Mesendoderm (in vitro differentiated cells): ENCODE measurements around the gene MSLN.

ENCODE experiments used
- DNase-seq: peaks from one replicate; pipeline ENCODE4 v3.0.0; 2013
- H2AK5ac ChIP-seq: 2 replicates; pipeline ENCODE4 v1.6.1; 2013; ENCODE audit warnings: low read length, inconsistent platforms
- H2BK120ac ChIP-seq: 2 replicates; pipeline ENCODE4 v1.6.1; 2013; ENCODE audit warnings: low read depth, mild to moderate bottlenecking, low read length, moderate library complexity, mixed read lengths
- H2BK15ac ChIP-seq: replicated peaks from 2 replicates; pipeline ENCODE4 v1.6.1; 2013; ENCODE audit warnings: low read depth, mild to moderate bottlenecking, moderate library complexity
- H2BK5ac ChIP-seq: 2 replicates; pipeline ENCODE4 v1.6.1; 2013; ENCODE audit warnings: low read length, inconsistent platforms
- H3K18ac ChIP-seq: 2 replicates; pipeline ENCODE4 v1.6.1; 2013; ENCODE audit warnings: mild to moderate bottlenecking, low read length, mixed read lengths
- H3K23ac ChIP-seq: one replicate; pipeline ENCODE4 v1.6.1; 2013; ENCODE audit warnings: low read length
- H3K27ac ChIP-seq: 2 replicates; pipeline ENCODE4 v1.5.1; 2013; ENCODE audit warnings: low read depth, mild to moderate bottlenecking, inconsistent platforms, low read length, moderate library complexity
- H3K27me3 ChIP-seq: 2 replicates; pipeline ENCODE4 v1.6.1; 2013; ENCODE audit warnings: low read length, control low read depth, mild to moderate bottlenecking, inconsistent platforms; ENCODE audit not compliant: insufficient read depth, poor library complexity
- H3K36me3 ChIP-seq: 2 replicates; pipeline ENCODE4 v1.6.1; 2013; ENCODE audit warnings: low read length, inconsistent platforms; ENCODE audit not compliant: control insufficient read depth, insufficient read depth
- H3K4ac ChIP-seq: one replicate; pipeline ENCODE4 v1.6.1; 2013; ENCODE audit warnings: low read depth, mild to moderate bottlenecking, low read length, moderate library complexity
- H3K4me1 ChIP-seq: 2 replicates; pipeline ENCODE4 v1.6.1; 2013; ENCODE audit warnings: low read depth, low read length, inconsistent platforms; ENCODE audit not compliant: control insufficient read depth
- H3K4me2 ChIP-seq: 2 replicates; pipeline ENCODE4 v1.6.1; 2013; ENCODE audit warnings: low read length
- H3K4me3 ChIP-seq: 2 replicates; pipeline ENCODE4 v1.5.1; 2013; ENCODE audit warnings: mild to moderate bottlenecking, low read length
- H3K56ac ChIP-seq: one replicate; pipeline ENCODE4 v1.6.1; 2013; ENCODE audit warnings: low read length
- H3K79me1 ChIP-seq: 2 replicates; pipeline ENCODE4 v1.6.1; 2013; ENCODE audit warnings: low read length, inconsistent platforms
- H3K79me2 ChIP-seq: 2 replicates; pipeline ENCODE4 v1.6.1; 2013; ENCODE audit warnings: mild to moderate bottlenecking, low read length; ENCODE audit not compliant: control insufficient read depth, insufficient read depth
- H3K9ac ChIP-seq: 2 replicates; pipeline ENCODE4 v1.6.1; 2013; ENCODE audit warnings: low read length, inconsistent platforms
- H4K5ac ChIP-seq: one replicate; pipeline ENCODE4 v1.6.1; 2013; ENCODE audit warnings: low read length
- H4K8ac ChIP-seq: one replicate; pipeline ENCODE4 v1.6.1; 2013; ENCODE audit warnings: low read depth, mild to moderate bottlenecking, control low read depth, low read length, moderate library complexity
- WGBS: extraction: QIAGEN DNeasy Blood & Tissue Kit; methylation state at CpG from one replicate; pipeline ENCODE4 v1.1.7; 2013; ENCODE audit warnings: low lambda C conversion rate, missing lambda C conversion rate; ENCODE audit not compliant: insufficient coverage; ENCODE audit errors: extremely low coverage; 5-methylcytosine and 5-hydroxymethylcytosine counted together

Gene MSLN

GRCh38 chr16:759110-759910 lies 1.2 kb upstream of the MSLN start:
- no peak for DNase-seq
- Histone ChIP-seq H3K79me1 (no peaks in the 10 kb centered on the region), H3K23ac (no peak overlapping the region), H4K8ac (no peak overlapping the region), H2BK15ac (no peak overlapping the region), H3K9ac (no peak overlapping the region), H2AK5ac (no peak overlapping the region), H3K4me1 (no peaks in the 10 kb centered on the region), H3K4ac (no peak overlapping the region), H3K4me3 (no peak overlapping the region), H3K4me2 (no peak overlapping the region), H3K79me2 (no peaks in the 10 kb centered on the region), H2BK5ac (no peak overlapping the region), H3K36me3 (no peaks in the 10 kb centered on the region), H3K18ac (no peak overlapping the region), H3K56ac (no peak overlapping the region), H2BK120ac (no peak overlapping the region), H3K27me3 (no peaks in the 10 kb centered on the region), H4K5ac (no peak overlapping the region), H3K27ac (no peak overlapping the region)
- no CpG with 5 or more reads among the region's 34 CpGs for WGBS

GRCh38 chr16:760065-760464 lies 469 bp upstream of the MSLN start:
- Histone ChIP-seq H2BK120ac (no peak overlapping the region), H3K4me2 (no peak overlapping the region), H3K4me3 (no peak overlapping the region), H3K36me3 (no peaks in the 10 kb centered on the region), H3K79me1 (no peaks in the 10 kb centered on the region), H3K18ac (no peak overlapping the region), H3K56ac (no peak overlapping the region), H3K27me3 (no peaks in the 10 kb centered on the region), H3K27ac (no peak overlapping the region), H3K4me1 (no peaks in the 10 kb centered on the region), H3K9ac (no peak overlapping the region), H4K5ac (no peak overlapping the region), H3K79me2 (no peaks in the 10 kb centered on the region), H4K8ac (no peak overlapping the region), H3K23ac (no peak overlapping the region), H3K4ac (no peak overlapping the region), H2BK5ac (no peak overlapping the region), H2AK5ac (no peak overlapping the region), H2BK15ac (no peak overlapping the region)
- no peak for DNase-seq
- WGBS: no CpG with 5 or more reads among the region's 15 CpGs

GRCh38 chr16:761625-762513 lies 1.3 kb downstream of the MSLN start:
- Histone ChIP-seq H3K79me1 (no peaks in the 10 kb centered on the region), H3K23ac (no peak overlapping the region), H4K8ac (no peak overlapping the region), H3K27ac (no peak overlapping the region), H3K36me3 (no peaks in the 10 kb centered on the region), H4K5ac (no peak overlapping the region), H3K79me2 (no peaks in the 10 kb centered on the region), H3K9ac (no peak overlapping the region), H3K56ac (no peak overlapping the region), H3K4me2 (no peak overlapping the region), H3K18ac (no peak overlapping the region), H2BK15ac (no peak overlapping the region), H3K4me3 (no peak overlapping the region), H2BK120ac (no peak overlapping the region), H3K4ac (no peak overlapping the region), H3K27me3 (no peaks in the 10 kb centered on the region), H2AK5ac (no peak overlapping the region), H2BK5ac (no peak overlapping the region), H3K4me1 (no peaks in the 10 kb centered on the region)
- DNase-seq: no peak
- no CpG with 5 or more reads among the region's 22 CpGs for WGBS

- Histone ChIP-seq H3K36me3 (no peaks in the 10 kb centered on the region), H4K5ac (no peak overlapping the region), H4K8ac (no peak overlapping the region), H2BK15ac (no peak overlapping the region), H3K4ac (no peak overlapping the region), H3K56ac (no peak overlapping the region), H2AK5ac (no peak overlapping the region), H3K9ac (no peak overlapping the region), H3K79me1 (no peaks in the 10 kb centered on the region), H3K4me3 (no peak overlapping the region), H3K18ac (no peak overlapping the region), H2BK120ac (no peak overlapping the region), H3K27ac (no peak overlapping the region), H2BK5ac (no peak overlapping the region), H3K23ac (no peak overlapping the region), H3K27me3 (no peaks in the 10 kb centered on the region), H3K79me2 (no peaks in the 10 kb centered on the region), H3K4me1 (no peaks in the 10 kb centered on the region), H3K4me2 (no peak overlapping the region)
- DNase-seq: no peak
- no CpG with 5 or more reads among the region's 17 CpGs for WGBS
Observed at GRCh38 chr16:762595-763268, 2.2 kb downstream of the MSLN start.

- Histone ChIP-seq H3K4me2 (no peak overlapping the region), H3K9ac (no peak overlapping the region), H3K27ac (no peak overlapping the region), H2AK5ac (no peak overlapping the region), H3K56ac (no peak overlapping the region), H3K4me1 (no peaks in the 10 kb centered on the region), H3K36me3 (no peaks in the 10 kb centered on the region), H3K79me2 (no peaks in the 10 kb centered on the region), H3K27me3 (no peaks in the 10 kb centered on the region), H3K4me3 (no peak overlapping the region), H4K5ac (no peak overlapping the region), H4K8ac (no peak overlapping the region), H2BK15ac (no peak overlapping the region), H3K79me1 (no peaks in the 10 kb centered on the region), H3K23ac (no peak overlapping the region), H3K4ac (no peak overlapping the region), H2BK5ac (no peak overlapping the region), H3K18ac (no peak overlapping the region), H2BK120ac (no peak overlapping the region)
- no CpG with 5 or more reads among the region's 21 CpGs for whole genome bisulfite sequencing
- DNase-seq: no peak
Observed at GRCh38 chr16:763369-764183, 3.0 kb downstream of the MSLN start.
